Activated CD4-positive, alpha-beta T cell treated with anti-CD3 and anti-CD28 coated beads, Interleukin-2, amount 10 ng/mL, durations not matched to agents 24 days and 14 days (primary cell): Measurements from ENCODE around the gene FGFR2. TPM values are rescaled to one million over a fixed set of nuclear protein-coding genes. Genes with fewer than 3 reads are reported as not detected.

Experiments used
- DNase-seq: peaks from one replicate; pipeline ENCODE4 v3.0.0; 2022
- H3K27ac Mint-ChIP-seq: one replicate; pipeline ENCODE4 v1.8.0; 2022; ENCODE audit warnings: mild to moderate bottlenecking, mixed read lengths
- H3K27me3 Mint-ChIP-seq: one replicate; pipeline ENCODE4 v1.8.0; 2022; ENCODE audit warnings: mixed read lengths
- H3K36me3 Mint-ChIP-seq: one replicate; pipeline ENCODE4 v1.8.0; 2022; ENCODE audit warnings: low read depth, mild to moderate bottlenecking, mixed read lengths
- H3K4me1 Mint-ChIP-seq: one replicate; pipeline ENCODE4 v1.8.0; 2021; ENCODE audit warnings: mixed read lengths
- H3K4me3 Mint-ChIP-seq: one replicate; pipeline ENCODE4 v1.8.0; 2022; ENCODE audit warnings: mild to moderate bottlenecking, moderate library complexity, mixed read lengths
- H3K9me3 Mint-ChIP-seq: one replicate; pipeline ENCODE4 v1.8.0; 2021; ENCODE audit warnings: mixed read lengths
- intact Hi-C: fragments of 100-400 bp; cut with micrococcal nuclease; formaldehyde crosslinking; loops from one replicate; pipeline ENCODE4 v1.15.1; 2023
- total RNA-seq: library from RNA; stranded (reverse); gene quantifications from 2 replicates; pipeline ENCODE4 v1.2.3, GENCODE V29; 2022

Gene FGFR2
- total RNA-seq, 1 donor from 2014 or later: not detected

GRCh38 chr10:121617176-121617575 is 18.9 kb upstream of the FGFR2 start:
- intact Hi-C loops: no loop called here
- no peak overlapping the region for H3K27ac Mint-ChIP-seq
- no peak overlapping the region for H3K4me3 Mint-ChIP-seq
- no peaks in the 10 kb centered on the region for H3K36me3 Mint-ChIP-seq
- no peak for DNase-seq
- peaks cover 4% of the 10 kb centered on the region for H3K9me3 Mint-ChIP-seq
- no peaks in the 10 kb centered on the region for H3K4me1 Mint-ChIP-seq
- H3K27me3 Mint-ChIP-seq: no peaks in the 10 kb centered on the region

- intact Hi-C loops: no loop called here
- Mint-ChIP-seq H3K36me3 (no peaks in the 10 kb centered on the region), H3K9me3 (peaks cover 4% of the 10 kb centered on the region), H3K4me3 (no peak overlapping the region), H3K4me1 (no peaks in the 10 kb centered on the region), H3K27ac (no peak overlapping the region), H3K27me3 (no peaks in the 10 kb centered on the region)
- no peak for DNase-seq
Measured at GRCh38 chr10:121616291-121616690, 18.0 kb upstream of the FGFR2 start.

- no peaks in the 10 kb centered on the region for H3K36me3 Mint-ChIP-seq
- intact Hi-C loops: no loop called here
- no peak for DNase-seq
- no peak overlapping the region for H3K27ac Mint-ChIP-seq
- H3K4me1 Mint-ChIP-seq: no peaks in the 10 kb centered on the region
- H3K27me3 Mint-ChIP-seq: no peaks in the 10 kb centered on the region
- no peak overlapping the region for H3K4me3 Mint-ChIP-seq
- H3K9me3 Mint-ChIP-seq: peaks cover 4% of the 10 kb centered on the region
Measured at GRCh38 chr10:121615836-121616235, 17.6 kb upstream of the FGFR2 start.

- peaks cover 4% of the 10 kb centered on the region for H3K9me3 Mint-ChIP-seq
- DNase-seq: no peak
- no peak overlapping the region for H3K27ac Mint-ChIP-seq
- H3K36me3 Mint-ChIP-seq: no peaks in the 10 kb centered on the region
- no peaks in the 10 kb centered on the region for H3K27me3 Mint-ChIP-seq
- H3K4me3 Mint-ChIP-seq: no peak overlapping the region
- no peaks in the 10 kb centered on the region for H3K4me1 Mint-ChIP-seq
- intact Hi-C loops: no loop called here
Measured at GRCh38 chr10:121615435-121615793, 17.2 kb upstream of the FGFR2 start.

- H3K36me3 Mint-ChIP-seq: no peaks in the 10 kb centered on the region
- no peaks in the 10 kb centered on the region for H3K4me1 Mint-ChIP-seq
- no peak for DNase-seq
- H3K27ac Mint-ChIP-seq: no peak overlapping the region
- H3K27me3 Mint-ChIP-seq: no peaks in the 10 kb centered on the region
- peaks cover 4% of the 10 kb centered on the region for H3K9me3 Mint-ChIP-seq
- intact Hi-C loops: no loop called here
- H3K4me3 Mint-ChIP-seq: no peak overlapping the region
Measured at GRCh38 chr10:121614613-121615434, 16.6 kb upstream of the FGFR2 start.

GRCh38 chr10:121613456-121613855 is 15.2 kb upstream of the FGFR2 start:
- no peak for DNase-seq
- no peaks in the 10 kb centered on the region for H3K4me1 Mint-ChIP-seq
- peaks cover 2% of the 10 kb centered on the region for H3K9me3 Mint-ChIP-seq
- H3K27me3 Mint-ChIP-seq: peaks cover 2% of the 10 kb centered on the region
- no peak overlapping the region for H3K4me3 Mint-ChIP-seq
- H3K27ac Mint-ChIP-seq: no peak overlapping the region
- no peaks in the 10 kb centered on the region for H3K36me3 Mint-ChIP-seq
- intact Hi-C loops: no loop called here

- DNase-seq: no peak
- no peak overlapping the region for H3K4me3 Mint-ChIP-seq
- H3K9me3 Mint-ChIP-seq: no peaks in the 10 kb centered on the region
- no peaks in the 10 kb centered on the region for H3K4me1 Mint-ChIP-seq
- peaks cover 6% of the 10 kb centered on the region for H3K27me3 Mint-ChIP-seq
- intact Hi-C loops: no loop called here
- no peaks in the 10 kb centered on the region for H3K36me3 Mint-ChIP-seq
- H3K27ac Mint-ChIP-seq: no peak overlapping the region
Measured at GRCh38 chr10:121611393-121612159, 13.3 kb upstream of the FGFR2 start.

- H3K27ac Mint-ChIP-seq: no peak overlapping the region
- H3K4me3 Mint-ChIP-seq: no peak overlapping the region
Measured at GRCh38 chr10:121610798-121611323, 12.6 kb upstream of the FGFR2 start.

GRCh38 chr10:121609426-121610380 is 11.5 kb upstream of the FGFR2 start:
- peaks cover 12% of the 10 kb centered on the region for H3K27me3 Mint-ChIP-seq
- intact Hi-C loops: loop anchor here (2.0 to 10.0 kb wide), 2 partner anchors 275 to 667 kb away; no protein-coding TSS in a partner anchor
- H3K36me3 Mint-ChIP-seq: no peaks in the 10 kb centered on the region
- H3K27ac Mint-ChIP-seq: no peak overlapping the region
- no peak for DNase-seq
- H3K4me1 Mint-ChIP-seq: no peaks in the 10 kb centered on the region
- H3K4me3 Mint-ChIP-seq: no peak overlapping the region
- no peaks in the 10 kb centered on the region for H3K9me3 Mint-ChIP-seq

More at GRCh38 chr10:121610798-121611323, 12.6 kb upstream of the FGFR2 start:
- Mint-ChIP-seq H3K36me3 (no peaks in the 10 kb centered on the region), H3K27me3 (peaks cover 8% of the 10 kb centered on the region), H3K9me3 (no peaks in the 10 kb centered on the region), H3K4me1 (no peaks in the 10 kb centered on the region)
- intact Hi-C loops: no loop called here
- no peak for DNase-seq

GRCh38 chr10:121608469-121609190 is 10.4 kb upstream of the FGFR2 start:
- DNase-seq: peak; percentile 80
- Mint-ChIP-seq H3K36me3 (no peaks in the 10 kb centered on the region), H3K4me3 (no peak overlapping the region), H3K27me3 (peaks cover 12% of the 10 kb centered on the region), H3K4me1 (no peaks in the 10 kb centered on the region), H3K9me3 (no peaks in the 10 kb centered on the region), H3K27ac (no peak overlapping the region)
- intact Hi-C loops: loop anchor here (2.0 to 10.0 kb wide), 2 partner anchors 276 to 666 kb away; no protein-coding TSS in a partner anchor

- no peak for DNase-seq
- intact Hi-C loops: loop anchor here (2.0 to 10.0 kb wide), 2 partner anchors 277 to 665 kb away; no protein-coding TSS in a partner anchor
- no peak overlapping the region for H3K27ac Mint-ChIP-seq
- no peaks in the 10 kb centered on the region for H3K36me3 Mint-ChIP-seq
- H3K27me3 Mint-ChIP-seq: peaks cover 12% of the 10 kb centered on the region
- H3K4me3 Mint-ChIP-seq: no peak overlapping the region
- H3K4me1 Mint-ChIP-seq: no peaks in the 10 kb centered on the region
- no peaks in the 10 kb centered on the region for H3K9me3 Mint-ChIP-seq
Measured at GRCh38 chr10:121607310-121608055, 9.2 kb upstream of the FGFR2 start.

- Mint-ChIP-seq H3K27me3 (peaks cover 20% of the 10 kb centered on the region), H3K4me1 (no peaks in the 10 kb centered on the region), H3K27ac (no peak overlapping the region), H3K9me3 (no peaks in the 10 kb centered on the region), H3K36me3 (no peaks in the 10 kb centered on the region), H3K4me3 (no peak overlapping the region)
- DNase-seq: no peak
- intact Hi-C loops: loop anchor here (10.0 kb wide), 1 partner anchor 279 kb away; no protein-coding TSS in a partner anchor
Measured at GRCh38 chr10:121605708-121606107, 7.5 kb upstream of the FGFR2 start.
